ENCODE results near the gene POMT2.

DNA sequence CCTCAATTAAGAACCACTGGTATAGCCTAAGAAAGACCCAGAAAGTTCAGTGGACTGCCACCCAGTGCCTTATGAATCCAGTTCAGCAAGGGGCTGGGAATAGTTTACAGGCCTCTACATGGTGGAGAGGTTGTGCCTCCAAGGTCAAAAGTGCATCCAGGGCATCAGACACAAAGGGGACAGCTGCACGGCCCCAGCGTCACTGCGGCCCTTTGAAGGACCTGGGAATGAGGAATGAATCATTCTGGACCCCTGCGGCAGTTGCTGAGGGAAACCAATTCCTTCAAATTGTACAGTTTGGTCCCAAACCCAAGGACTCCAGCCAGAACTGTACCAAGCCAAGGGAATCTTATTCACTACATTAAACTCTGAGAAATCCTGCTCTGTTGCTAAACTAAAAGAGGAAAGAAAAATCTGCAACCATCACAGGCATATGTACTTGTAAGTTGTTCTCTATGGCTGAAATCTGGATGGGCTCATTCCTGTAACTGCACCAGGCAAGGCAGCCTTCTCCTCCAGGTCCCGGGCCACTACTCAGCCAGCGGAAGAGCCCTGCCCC lies 38.8 kb downstream of the POMT2 start:
- TF ChIP-seq, protein P1, sequence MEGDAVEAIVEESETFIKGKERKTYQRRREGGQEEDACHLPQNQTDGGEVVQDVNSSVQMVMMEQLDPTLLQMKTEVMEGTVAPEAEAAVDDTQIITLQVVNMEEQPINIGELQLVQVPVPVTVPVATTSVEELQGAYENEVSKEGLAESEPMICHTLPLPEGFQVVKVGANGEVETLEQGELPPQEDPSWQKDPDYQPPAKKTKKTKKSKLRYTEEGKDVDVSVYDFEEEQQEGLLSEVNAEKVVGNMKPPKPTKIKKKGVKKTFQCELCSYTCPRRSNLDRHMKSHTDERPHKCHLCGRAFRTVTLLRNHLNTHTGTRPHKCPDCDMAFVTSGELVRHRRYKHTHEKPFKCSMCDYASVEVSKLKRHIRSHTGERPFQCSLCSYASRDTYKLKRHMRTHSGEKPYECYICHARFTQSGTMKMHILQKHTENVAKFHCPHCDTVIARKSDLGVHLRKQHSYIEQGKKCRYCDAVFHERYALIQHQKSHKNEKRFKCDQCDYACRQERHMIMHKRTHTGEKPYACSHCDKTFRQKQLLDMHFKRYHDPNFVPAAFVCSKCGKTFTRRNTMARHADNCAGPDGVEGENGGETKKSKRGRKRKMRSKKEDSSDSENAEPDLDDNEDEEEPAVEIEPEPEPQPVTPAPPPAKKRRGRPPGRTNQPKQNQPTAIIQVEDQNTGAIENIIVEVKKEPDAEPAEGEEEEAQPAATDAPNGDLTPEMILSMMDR (IDR thresholded peaks at IDR 0.05; ENCODE audit: low read depth, low read length, poor library complexity, severe bottlenecking): no peak
- no peak for TF ChIP-seq EZH2phosphoT487 (IDR thresholded peaks at IDR 0.05; ENCODE audit: borderline replicate concordance, low read length)
